GM15510 (cell line): ENCODE results near the gene ZBED5.

ENCODE experiments used
- POLR2A ChIP-seq: IDR thresholded peaks from 3 replicates; pipeline ENCODE4 v1.6.1; 2011; ENCODE audit warnings: borderline replicate concordance; ENCODE audit not compliant: insufficient read length; ENCODE audit errors: extremely low read depth

ZBED5 gene

DNA sequence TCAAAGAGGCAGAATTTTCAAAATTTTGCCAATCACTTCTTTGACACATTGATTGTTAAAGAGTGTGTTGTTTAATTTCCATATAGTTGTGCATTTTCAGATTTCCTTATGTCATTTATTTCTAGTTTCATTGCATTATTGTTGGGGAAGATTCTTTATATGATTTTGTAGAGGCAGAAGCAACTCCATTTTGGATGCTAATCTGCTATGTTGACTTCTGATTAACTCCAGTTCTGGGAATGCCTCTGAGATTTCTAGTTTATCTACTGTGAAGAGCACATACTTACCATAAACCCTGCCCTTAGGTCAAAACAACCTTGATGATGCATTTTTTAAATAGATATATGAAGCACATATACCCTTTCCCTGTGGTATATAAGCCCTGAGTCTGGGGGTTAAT lies 29.5 kb upstream of the ZBED5 start:
- TF ChIP-seq POLR2A = no peak

DNA sequence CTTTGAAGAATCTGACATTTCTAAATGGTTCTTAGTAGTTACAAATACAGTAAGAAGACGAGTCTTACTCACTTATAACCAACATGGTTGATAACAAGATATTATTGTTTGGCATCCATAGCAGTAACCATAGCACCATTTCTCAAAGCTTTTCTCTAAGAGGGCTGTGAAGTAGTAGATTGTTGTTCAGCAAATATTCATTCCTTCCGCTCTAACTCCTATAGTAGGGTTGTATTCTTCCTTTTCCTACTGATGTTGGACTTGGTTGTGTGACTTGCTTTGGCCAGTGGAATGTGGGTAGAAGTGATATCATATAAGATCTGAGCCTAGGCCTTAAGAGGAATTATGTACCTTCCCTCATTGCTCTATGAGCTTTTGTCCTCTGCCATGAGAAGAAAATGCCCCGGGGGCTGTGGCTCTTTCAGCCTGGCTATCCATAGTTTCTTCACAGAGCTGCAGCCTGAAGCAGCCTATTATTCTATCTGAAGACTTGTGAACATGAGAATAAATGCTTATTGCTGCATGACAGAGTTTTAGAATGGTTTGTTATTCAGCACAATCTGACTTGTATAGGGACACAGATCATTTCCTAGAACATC lies 28.9 kb upstream of the ZBED5 start:
- no peak for TF ChIP-seq POLR2A

DNA sequence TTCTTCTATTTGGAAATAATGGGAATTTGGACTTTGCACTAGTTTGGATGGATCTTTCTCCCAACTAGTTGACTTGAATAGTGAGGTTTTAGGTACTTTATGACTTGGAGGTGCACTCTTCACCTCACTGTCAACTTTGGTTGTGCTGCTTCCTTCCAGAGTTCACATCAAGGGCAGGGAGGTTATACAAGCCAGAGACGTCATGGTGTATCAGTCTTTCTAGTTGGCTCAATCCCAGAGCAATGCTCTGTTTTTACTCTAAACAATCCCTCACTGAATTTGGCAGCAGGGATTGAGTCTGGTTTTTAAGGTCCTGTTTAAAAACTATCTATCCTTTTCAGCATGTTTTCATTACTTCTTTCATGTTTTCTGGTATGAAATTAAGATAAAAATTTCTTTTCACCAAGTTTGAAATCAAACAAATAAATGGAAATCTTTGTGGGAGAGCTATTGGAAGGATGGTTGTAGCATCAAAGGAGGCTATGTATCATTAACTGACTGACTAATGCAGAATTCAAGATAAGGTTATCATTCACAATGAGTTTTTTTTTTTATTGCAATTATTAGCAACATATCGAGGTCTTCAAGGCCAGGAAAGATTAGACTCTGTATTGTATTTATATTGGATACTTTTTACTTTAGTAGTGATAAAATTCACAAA lies 28.0 kb upstream of the ZBED5 start:
- TF ChIP-seq POLR2A = no peak

DNA sequence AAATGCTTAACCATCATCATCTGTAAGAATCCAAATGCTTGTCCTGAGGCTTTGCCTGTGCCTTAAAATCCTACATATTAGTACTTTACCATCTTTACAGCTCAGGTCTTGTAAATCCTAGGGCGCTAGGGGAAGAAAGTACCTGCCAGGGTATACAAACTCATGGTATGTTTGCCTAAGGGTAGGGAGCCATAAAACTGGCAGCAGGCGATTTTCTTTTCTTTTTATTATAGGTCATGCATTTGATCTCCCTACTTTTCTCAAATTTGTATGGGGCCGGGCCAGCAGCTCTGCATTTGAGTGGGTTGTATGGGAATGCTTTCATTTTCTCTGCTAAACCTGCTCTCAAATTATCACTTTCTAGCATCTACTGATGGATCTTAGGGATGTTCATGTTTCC lies 24.0 kb upstream of the ZBED5 start:
- no peak for TF ChIP-seq POLR2A

DNA sequence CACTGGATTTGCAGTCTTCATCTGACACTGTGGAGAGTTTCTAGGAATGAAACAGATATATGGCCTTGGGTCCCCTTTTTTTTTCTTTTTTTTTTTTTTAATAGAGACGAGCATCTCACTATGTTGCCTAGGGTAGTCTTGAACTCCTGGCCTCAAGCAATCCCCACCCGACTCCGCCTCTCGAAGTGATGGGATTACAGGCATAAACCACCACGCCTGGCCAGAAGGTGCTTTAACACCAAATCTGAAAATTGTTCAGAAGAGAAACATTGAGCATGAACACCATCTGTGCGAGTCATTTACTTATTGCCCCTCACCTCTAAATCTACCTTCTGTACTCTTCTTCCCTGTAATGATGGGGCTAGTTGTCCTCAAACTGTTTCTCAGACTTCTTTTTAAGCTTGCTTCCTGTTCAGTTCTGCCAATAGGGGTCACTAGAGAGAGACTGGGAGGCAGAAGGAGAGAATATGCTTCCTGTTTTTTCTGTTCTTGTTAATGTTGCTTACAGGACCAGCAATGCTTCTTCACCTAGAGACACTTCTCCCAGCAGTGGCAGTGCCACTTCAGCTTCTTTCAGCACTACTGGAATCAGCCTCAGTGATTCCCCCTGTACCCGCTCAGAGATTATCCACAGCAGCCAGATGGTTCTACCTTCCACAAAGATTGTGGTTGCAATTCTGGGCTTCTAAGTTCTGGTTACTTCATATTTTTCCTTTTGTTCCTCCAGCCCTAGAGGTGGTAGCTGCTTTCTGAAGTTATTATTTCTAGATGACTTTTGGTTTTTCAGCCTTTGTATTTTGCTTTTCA lies 20.8 kb upstream of the ZBED5 start:
- TF ChIP-seq POLR2A = no peak

DNA sequence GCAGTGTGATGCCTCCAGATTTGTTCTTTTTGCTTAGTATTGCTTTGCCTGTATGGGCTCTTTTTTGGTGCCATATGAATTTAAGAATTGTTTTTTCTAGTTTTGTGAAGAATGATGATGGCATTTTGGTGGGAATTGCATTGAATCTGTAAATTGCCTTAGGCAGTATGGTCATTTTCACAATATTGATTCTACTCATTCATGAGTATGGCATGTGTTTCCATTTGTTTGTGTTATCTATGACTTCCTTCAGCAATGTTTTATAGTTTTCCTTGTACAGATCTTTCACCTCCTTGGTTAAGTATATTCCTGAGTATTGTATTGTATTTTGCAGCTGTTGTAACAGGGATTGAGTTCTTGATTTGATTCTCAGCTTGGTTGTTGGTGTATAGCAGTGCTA lies 18.3 kb upstream of the ZBED5 start:
- TF ChIP-seq POLR2A = no peak

DNA sequence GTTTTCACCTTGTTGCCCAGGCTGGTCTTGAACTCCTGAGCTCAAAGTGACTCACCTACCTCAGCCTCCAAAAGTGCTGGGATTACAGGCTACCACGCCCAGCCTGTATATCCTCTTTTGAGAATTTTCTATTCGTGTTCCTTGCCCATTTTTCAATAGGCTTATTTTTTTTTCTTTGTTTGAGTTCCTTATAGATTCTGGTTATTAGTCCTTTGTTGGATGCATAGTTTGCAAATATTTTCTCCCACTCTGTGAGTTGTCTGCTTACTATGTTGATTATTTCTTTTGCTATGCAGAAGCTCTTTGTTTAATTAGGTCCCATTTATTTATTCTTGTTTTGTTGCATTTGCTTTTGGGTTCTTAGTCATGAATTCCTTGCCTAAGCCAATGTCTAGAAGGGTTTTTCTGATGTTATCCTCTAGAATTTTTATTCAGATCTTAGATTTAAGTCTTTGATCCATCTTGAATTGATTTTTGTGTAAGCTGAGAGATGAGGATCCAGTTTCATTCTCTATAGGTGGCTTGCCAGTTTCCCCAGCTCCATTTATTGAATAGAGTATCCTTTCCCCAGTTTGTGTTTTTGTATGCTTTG lies 17.7 kb upstream of the ZBED5 start:
- no peak for TF ChIP-seq POLR2A

DNA sequence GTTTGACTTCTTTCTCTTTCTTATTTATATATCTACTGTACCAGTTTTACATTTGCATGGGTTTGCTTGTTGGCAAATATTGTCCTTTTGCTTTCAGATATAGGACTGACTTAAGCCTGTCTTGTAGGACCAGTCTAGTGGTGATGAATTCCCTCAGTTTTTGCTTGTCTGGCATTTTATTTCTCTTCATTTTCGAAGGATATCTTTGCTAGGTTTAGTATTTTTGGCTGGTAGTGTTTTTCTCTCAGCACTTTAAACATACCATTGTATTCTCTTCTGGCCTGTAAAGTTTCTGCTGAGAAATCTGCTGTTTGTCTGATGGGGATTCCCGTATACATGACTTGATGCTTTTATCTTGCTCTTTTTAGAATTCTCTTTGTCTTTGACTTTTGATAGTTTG lies 14.2 kb upstream of the ZBED5 start:
- TF ChIP-seq POLR2A = no peak

DNA sequence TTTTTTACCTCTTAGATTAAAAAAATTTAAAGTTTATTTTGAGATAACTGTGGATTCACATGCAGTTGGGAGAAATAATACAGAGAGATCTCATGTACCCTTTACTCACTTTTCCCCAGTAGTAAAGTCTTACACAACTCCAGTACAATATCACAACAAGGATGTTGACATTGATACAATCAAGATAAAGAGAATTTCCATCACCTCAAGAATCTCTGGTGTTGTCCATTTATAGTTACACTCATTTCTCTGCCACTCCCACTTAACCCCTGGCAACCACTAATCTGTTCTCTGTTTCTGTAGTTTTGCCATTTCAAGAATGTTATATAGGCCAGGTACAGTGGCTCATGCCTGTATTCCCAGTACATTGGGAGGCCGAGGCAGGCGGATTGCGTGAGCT lies 10.5 kb upstream of the ZBED5 start:
- no peak for TF ChIP-seq POLR2A

DNA sequence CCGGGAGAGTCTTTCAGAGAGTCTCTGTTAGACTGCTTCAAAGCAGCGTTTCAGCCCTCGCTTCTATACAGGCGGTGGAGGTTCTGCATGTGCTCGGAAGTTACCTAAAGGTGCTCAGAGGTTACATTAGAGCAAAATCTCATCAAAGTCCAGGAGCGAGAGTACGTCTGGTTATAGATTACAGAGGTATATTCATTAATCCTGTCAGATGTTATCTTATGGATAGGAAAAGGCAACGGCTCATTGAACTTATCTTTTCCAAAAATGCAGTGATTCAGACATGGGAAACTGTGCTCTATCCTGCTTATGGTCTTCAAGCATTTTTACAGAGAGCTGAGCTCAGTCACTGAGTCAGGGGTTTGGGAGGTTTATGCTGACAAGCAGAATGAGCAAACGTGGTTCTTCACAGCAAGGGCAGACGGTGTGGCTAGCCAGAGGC lies 9.1 kb upstream of the ZBED5 start:
- no peak for TF ChIP-seq POLR2A

DNA sequence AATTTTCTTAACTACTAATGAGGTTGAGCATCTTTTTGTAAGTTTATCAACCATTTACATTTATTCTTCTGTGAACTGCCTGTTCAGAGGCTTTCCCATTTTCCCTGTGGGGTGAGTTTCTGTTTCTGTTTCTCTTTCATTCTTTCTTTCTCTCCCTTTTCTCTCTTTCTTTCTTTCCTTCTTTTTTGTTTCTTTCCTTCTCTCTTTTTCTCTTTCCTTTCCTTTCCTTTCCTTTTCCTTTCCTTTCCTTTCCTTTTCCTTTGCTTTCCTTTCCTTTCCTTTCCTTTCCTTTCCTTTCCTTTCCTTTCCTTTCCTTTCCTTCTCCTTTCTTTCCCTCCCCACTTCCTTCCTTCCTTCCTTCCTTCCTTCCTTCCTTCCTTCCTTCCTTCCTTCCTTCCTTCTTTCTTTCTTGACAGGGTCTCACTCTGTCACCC lies 8.0 kb upstream of the ZBED5 start:
- no peak for TF ChIP-seq POLR2A

DNA sequence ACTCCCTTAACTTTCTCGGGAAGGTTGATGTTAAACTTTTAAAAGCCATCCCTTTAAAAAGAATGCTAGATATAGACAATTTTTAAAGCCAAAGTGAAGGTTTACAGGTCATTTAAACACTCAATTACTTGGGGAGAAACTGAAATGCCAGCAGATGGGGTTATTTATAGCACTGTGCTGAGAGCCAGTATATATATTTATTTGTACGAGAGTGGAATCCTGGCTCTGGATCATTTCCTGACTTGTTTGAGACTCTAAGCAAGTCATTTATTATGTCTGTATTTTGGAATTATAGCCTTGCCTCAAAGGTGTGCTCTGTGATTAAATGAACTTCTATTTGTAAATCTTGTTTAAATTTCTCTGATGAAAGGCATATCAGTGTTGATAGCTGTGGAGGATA lies 6.8 kb upstream of the ZBED5 start:
- no peak for TF ChIP-seq POLR2A

DNA sequence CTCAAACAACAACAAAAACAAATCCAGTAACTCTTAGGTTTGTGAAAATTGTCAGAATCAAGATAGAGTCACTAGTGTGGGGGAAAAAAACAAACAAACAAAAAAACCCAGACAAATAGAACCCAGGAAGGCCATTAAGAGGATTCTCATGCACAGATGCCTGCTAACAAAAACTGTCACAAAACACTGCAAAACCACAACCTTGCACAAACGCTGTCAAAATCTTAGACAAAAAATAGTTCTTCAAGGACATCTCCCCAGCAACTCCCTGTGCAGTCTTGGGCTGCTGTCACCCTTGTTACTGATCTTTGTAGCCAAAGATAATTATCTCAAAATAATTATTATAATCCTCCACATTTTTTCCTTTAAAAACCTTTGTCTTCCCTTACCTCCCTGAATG lies 4.6 kb upstream of the ZBED5 start:
- TF ChIP-seq POLR2A = no peak

DNA sequence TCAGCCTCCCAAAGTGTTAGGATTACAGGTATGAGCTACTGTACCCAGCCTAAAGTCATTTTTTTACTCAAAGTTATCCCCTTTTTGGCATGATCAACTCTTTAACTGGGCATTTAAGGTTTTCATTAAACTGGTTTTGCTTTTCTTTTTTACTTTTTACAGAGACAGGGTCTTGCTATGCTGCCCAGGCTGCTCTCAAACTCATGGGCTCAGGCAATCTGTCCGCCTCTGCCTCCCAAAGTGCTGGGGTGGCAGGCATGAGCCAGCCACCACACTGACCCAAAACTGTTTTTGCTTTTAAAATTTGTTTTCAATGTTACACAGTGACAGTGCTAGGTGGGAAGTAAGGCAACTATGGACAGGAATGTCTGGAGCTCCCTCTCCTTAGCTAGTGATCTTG lies 3.9 kb upstream of the ZBED5 start:
- no peak for TF ChIP-seq POLR2A

DNA sequence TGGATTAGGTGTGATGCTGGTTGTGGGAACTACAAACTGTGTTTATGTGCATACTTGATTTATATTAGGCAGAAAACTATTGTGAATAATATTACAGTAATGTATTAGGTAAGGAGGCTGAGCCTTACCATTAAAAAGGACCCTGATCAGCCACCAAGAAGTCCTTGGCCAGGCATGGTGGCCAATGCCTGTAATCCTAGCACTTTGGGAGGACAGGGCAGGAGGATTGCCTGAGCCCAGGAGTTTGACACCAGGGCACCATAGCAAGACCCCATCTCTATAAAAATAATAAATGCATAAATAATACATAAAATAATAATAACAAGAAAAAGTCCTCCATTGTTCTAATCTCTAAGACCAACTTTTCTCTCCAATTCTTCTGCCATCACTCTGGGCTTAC lies 3.2 kb upstream of the ZBED5 start:
- TF ChIP-seq POLR2A = no peak

DNA sequence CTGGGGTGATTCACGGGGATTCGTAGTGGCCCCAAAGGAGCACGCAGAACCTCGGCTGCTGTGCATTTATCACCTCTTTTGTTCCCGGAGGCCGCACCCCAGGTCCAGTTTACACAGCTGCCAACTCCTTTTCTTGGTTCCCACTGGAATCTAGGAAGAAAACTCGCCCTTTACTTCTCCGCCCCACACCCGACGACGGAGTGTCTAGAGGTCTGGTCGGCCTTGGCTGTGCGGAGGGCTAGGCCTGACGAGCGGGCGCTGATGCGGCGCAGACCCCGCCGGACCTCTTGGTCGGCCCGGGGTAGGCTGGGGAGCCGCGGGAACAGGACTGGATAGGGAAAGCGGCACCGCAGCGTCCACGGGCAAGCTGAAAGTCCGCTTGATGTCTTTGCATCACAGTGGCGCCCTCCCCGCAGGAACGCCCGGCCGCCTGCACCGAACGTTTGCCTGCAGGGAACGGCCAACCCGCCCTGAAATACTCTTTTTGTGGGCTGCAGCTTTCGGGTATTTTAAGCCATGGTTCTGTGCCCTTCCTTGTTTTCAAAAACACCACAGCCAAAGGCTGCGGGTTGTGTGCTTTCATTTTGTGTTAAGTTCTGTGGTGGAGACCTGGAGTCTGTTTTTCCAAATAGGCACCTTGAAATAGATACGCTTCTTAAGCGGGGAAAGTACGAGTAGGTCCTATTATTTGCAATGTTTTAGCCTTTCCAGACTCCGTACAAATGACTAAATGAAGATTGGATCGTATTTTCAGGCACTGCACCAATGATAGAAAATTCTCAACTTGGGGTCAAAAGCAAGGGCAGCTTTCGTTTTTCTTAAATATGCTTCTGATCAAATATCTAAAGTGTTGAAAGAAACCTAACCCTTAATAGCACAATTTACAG lies 829 bp upstream of the ZBED5 start:
- no peak for TF ChIP-seq POLR2A

DNA sequence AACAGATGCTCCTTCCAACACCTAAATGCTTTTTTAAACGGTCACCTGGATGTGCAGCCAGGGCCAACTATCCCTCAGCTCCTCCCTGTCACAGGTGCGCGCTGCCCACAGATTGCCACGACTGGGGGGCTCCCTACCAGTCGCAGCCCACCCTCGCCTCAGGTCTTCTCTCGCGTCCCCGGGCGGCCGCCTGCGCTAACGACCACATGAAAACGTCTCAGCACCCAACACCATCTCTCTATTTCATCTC lies 469 bp downstream of the ZBED5 start:
- TF ChIP-seq POLR2A = no peak
